ENCODE results near the gene ZNF625.

The ZNF625 gene

DNA sequence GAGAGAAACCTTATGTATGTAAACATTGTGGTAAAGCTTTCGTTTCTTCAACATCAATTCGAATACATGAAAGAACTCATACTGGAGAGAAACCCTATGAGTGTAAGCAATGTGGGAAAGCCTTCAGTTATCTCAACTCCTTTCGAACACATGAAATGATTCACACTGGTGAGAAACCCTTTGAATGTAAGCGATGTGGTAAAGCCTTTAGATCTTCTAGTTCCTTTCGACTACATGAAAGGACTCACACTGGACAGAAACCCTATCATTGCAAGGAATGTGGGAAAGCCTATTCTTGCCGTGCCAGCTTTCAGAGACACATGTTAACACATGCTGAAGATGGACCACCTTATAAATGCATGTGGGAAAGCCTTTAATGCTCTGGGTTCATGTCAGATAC, 31.1 kb upstream of the ZNF625 start:
- DNase-seq (ENCODE audit: low spot score), result no peak
- in situ Hi-C loops (cut with MboI; ENCODE audit: low sequenced_read_pairs, unreplicated experiment), result no loop called here
- TF ChIP-seq, protein P1, sequence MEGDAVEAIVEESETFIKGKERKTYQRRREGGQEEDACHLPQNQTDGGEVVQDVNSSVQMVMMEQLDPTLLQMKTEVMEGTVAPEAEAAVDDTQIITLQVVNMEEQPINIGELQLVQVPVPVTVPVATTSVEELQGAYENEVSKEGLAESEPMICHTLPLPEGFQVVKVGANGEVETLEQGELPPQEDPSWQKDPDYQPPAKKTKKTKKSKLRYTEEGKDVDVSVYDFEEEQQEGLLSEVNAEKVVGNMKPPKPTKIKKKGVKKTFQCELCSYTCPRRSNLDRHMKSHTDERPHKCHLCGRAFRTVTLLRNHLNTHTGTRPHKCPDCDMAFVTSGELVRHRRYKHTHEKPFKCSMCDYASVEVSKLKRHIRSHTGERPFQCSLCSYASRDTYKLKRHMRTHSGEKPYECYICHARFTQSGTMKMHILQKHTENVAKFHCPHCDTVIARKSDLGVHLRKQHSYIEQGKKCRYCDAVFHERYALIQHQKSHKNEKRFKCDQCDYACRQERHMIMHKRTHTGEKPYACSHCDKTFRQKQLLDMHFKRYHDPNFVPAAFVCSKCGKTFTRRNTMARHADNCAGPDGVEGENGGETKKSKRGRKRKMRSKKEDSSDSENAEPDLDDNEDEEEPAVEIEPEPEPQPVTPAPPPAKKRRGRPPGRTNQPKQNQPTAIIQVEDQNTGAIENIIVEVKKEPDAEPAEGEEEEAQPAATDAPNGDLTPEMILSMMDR (IDR thresholded peaks at IDR 0.05; ENCODE audit: borderline replicate concordance, control extremely low read depth, extremely low read depth, insufficient read depth, missing control alignments), result no peak

DNA sequence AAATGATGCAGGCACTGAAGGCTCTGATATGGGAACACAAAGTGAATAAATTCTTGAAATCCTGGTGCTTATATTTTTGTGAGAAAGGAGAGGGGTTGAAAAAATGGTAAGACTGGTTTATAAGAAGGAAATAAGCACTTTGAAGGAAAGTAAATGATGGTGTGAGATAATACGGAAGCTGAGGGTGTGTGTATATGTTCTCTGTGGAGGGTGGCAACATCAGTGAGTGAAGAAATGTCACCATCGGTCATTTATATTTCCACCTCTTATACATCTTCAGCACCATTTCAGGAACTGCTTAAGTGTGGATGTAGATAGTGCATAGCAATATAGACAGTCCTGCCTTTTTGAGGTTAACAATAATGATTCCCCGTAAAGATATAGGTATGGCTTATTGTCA, 23.8 kb upstream of the ZNF625 start:
- in situ Hi-C loops (cut with MboI; ENCODE audit: low sequenced_read_pairs, unreplicated experiment), result no loop called here
- no peak for DNase-seq (ENCODE audit: low spot score)
- TF ChIP-seq, protein P1 (IDR thresholded peaks at IDR 0.05; ENCODE audit: borderline replicate concordance, control extremely low read depth, extremely low read depth, insufficient read depth, missing control alignments), result no peak

DNA sequence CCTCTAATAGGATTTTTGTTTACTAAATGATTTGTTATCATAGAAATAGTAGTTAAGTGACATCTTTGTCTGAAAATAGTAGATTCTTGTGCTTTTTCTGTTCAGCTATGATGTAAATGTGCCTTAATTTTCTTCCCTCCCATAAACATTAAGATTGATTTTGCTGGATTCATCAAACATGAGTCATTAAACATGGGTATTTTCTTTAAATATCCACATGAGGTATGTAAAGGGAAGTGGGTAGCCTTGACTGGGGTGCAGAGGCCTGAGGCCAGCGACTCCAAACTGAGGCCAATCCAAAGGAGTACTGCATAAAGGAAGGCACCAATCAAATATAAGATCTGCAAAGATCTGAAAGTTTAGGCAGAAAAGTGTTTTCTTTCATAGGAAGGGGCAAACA, 10.1 kb upstream of the ZNF625 start:
- TF ChIP-seq, protein P1 (IDR thresholded peaks at IDR 0.05; ENCODE audit: borderline replicate concordance, control extremely low read depth, extremely low read depth, insufficient read depth, missing control alignments), result no peak
- in situ Hi-C loops (cut with MboI; ENCODE audit: low sequenced_read_pairs, unreplicated experiment), result no loop called here
- no peak for DNase-seq (ENCODE audit: low spot score)

- in situ Hi-C loops (cut with MboI; ENCODE audit: low sequenced_read_pairs, unreplicated experiment), result no loop called here
- TF ChIP-seq, protein P1 (IDR thresholded peaks at IDR 0.05; ENCODE audit: borderline replicate concordance, control extremely low read depth, extremely low read depth, insufficient read depth, missing control alignments), result no peak
- no peak for DNase-seq (ENCODE audit: low spot score)
Measured at GRCh38 chr19:12163826-12164225, 7.3 kb upstream of the ZNF625 start.

- DNase-seq (ENCODE audit: low spot score), result peak; percentile 99
- in situ Hi-C loops (cut with MboI; ENCODE audit: low sequenced_read_pairs, unreplicated experiment), result no loop called here
- TF ChIP-seq, protein P1 (IDR thresholded peaks at IDR 0.05; ENCODE audit: borderline replicate concordance, control extremely low read depth, extremely low read depth, insufficient read depth, missing control alignments), result no peak
Measured at GRCh38 chr19:12162882-12163806, 6.6 kb upstream of the ZNF625 start, which contains the start of gene ZNF136. ZNF136 (plus strand) TSS chr19:12163096; CDS start chr19:12163204, 108 bp downstream.

- TF ChIP-seq, protein P1 (IDR thresholded peaks at IDR 0.05; ENCODE audit: borderline replicate concordance, control extremely low read depth, extremely low read depth, insufficient read depth, missing control alignments), result no peak
- in situ Hi-C loops (cut with MboI; ENCODE audit: low sequenced_read_pairs, unreplicated experiment), result no loop called here
- no peak for DNase-seq (ENCODE audit: low spot score)
Measured at GRCh38 chr19:12162513-12162881, 6.0 kb upstream of the ZNF625 start.

All from GM13976 (cell line).